HG03354 (cell line): Measurements from ENCODE around the gene RBM7.

ENCODE experiments used
- ATAC-seq: cut with Tn5 transposase; IDR thresholded peaks from one replicate; pipeline ENCODE4 v1.9.1; 2021; ENCODE audit warnings: mild to moderate bottlenecking; ENCODE audit not compliant: unreplicated experiment, poor library complexity, severe bottlenecking

RBM7 gene

DNA sequence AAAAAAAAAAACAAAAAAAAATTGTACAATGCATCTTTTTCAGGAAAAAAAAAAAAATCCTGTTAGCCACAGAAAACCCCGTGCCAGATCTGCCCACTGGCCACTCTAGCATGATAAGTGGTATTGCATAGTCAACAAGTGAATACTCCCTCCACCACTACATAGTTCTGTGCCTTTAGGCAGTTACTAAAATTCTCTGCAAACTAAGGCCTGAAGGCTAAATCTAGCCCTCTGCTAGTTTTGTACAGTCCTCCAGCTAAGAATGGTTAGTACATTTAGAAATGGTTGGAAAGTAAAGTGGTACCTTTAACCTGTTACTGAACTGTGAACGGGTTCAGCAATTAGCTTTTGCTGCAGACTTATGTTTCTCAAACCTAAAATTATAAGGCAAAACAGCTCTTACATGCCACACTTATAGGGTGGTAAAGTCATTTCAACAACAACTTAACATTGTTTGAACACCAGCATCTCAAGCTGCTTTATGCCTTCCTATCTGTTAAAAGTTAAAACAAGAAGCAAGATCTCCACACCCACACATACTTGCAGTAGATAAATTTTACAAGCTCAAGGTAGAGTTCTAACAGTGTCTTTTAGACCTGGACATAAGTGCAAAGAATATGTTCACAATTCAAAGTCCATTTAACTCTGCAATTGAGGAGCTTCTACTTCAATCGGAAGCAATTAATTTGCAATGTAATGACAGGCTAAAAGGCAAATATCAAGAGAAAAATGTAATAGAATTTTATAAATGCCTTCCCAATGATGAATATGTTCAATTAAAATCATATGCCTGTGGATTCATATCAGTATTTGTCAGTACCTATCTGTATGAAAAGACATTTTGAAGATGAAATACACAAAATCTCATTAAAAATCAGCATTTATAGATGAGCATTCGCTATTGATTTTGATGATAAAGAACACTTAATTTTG lies 7.5 kb upstream of the RBM7 start:
- no peak for ATAC-seq

DNA sequence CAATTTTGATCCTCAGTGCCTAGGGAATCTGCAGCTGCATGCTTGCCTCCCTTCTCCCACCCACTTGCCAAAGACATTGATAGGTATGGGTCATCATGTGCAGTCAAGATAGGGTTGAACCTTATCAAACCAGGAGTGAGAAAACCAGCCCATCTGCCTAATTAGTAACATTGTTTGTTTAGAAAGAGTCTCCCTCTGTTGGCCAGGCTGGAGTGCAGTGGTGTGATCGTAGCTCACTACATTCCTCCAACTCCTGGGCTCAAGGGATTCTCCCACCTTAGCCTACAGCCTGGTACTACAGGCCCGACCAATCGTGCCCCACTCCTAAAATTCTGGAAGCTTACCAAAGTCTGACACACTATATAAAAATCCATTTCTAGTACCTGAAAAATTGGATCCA lies 4.7 kb upstream of the RBM7 start:
- no peak for ATAC-seq

DNA sequence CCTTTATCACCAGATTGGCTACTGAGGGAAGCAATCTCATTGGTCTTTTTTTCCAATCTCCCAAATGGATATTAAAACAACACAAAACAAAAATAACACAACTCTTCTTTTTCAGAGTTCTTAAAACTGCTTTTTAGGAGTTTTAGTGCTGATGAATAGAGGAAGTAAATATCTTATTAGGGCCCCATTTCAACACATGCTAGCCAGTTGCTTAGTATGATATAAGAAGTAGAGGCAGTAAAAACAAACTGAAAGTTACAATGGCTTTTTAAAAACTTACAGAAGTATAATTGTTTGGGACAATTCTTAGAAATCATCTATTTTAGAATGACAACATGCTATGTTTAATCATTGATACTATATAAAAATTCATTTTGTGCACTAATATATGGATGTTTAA lies 3.5 kb upstream of the RBM7 start:
- ATAC-seq: no peak

DNA sequence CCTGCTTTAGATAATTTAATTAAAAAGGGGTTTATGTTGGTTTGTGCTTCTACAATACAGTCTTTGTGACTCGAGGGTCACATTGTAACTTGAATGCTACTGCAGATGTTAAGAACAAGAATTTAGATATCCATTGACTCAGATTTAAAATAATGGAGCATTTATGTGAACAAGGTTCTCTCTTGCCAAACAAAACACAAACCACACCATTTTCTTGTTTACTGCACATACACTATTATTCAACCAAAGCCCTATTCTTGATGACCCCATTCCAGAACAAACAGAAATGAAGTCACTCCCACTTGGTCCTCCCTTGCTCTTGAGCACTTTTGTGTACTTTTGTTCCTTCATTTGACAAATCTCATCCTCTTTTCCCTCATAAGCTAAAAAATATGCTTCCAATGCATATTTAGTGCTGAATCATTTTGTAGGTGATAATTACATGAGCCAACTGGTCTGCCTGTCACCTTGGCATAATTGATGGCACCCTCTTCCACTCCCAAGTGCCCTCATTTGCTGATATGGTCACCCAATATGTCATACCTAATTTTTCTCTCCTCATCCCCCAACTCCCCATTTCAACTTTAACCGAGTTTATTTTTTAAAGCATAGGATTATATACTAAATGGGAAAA lies 3.0 kb upstream of the RBM7 start:
- no peak for ATAC-seq

DNA sequence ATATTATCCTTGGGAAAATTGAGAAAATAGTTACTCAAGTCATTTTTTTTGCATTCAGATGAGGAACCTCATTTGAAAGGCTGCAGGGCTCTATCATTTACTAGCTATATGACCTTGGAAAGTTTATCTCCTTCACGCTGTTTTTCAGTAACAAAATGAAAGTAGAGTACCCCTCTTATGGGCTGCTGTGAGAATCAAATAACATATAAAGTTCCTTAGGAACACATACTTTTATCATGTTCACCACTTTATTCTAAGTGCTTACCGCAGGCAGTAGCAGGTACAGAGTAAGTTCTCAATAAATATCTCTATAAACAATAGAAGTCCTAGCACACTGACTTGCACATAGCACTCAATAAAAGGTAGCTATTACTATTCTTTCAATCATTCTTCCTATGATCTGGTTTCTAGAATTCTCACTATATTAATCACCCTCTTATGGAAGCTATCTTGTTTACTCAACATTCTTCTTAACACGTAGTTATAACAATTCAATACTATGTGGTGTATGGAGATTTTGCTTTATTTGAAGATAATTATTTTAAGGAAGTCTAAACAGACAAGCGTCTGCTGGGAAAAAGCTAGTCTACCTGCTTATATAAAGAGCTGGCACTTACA lies 2.1 kb upstream of the RBM7 start:
- ATAC-seq: no peak

DNA sequence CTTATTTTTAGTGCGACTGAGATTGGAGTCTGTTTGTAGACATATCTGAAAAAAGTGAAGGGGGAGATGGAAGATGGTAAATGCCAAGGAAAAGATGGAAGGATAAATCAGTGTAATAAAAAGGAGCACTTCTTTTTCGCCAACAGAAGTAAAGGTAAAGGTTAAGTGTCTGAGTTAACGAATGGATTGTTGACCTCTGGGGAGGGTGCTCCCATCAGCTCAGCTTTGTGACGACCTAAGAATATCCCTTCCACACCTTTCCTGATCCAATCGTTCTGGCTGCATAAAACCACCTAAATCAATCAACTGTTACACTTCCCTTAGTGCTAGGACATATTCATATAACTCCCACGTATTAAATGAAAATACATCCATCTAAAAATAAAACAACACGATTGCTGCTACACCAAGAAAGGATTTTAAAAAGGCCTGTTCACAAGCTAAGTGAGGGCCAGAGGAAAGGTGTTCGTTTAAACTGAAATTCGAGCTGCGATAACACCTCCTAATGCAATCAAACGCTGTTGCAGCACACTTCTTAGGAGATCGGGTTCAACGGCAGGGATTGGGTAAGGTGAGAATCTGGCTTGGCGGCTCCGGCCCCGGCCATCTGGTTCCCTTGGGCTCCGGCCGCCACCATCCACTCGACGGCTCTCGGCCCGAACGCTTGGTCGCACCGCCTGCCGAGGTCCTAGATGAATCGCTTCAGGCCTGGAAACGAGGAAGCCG lies 813 bp upstream of the RBM7 start:
- ATAC-seq: peak; percentile 31

DNA sequence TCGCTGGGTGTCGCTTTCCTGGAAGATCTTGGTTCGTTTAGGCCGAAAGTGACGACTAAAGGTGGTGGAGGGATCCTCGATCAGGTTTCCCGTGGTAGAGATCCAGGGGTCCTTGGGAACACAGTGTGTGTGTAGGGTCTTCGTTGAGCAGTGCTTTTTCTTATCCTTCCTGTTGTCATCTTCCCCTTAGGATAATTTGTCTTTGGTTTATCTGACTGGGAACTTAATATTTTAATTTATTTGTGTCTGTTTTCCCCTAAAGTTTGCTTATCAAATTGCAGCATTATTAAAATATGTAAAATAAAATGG lies 403 bp downstream of the RBM7 start:
- no peak for ATAC-seq

DNA sequence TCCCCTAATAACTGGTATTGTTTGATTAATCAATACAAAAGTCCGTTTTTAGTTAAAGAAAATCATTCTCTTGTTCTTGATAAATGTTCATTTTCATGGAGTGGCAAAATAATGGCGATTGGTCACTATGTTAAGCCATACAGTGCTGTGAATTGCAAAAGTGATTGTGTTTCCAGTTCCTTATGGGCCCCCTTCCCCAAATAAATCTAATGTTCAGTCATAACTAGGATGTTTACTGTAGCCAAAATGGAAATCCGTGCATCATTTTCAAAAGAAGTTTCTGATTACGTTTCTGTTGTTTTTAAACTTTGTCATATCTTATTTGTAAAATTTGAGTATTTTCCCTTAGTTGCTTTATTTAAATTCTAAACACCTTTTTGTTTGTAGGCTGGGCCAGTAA lies 845 bp downstream of the RBM7 start:
- no peak for ATAC-seq

DNA sequence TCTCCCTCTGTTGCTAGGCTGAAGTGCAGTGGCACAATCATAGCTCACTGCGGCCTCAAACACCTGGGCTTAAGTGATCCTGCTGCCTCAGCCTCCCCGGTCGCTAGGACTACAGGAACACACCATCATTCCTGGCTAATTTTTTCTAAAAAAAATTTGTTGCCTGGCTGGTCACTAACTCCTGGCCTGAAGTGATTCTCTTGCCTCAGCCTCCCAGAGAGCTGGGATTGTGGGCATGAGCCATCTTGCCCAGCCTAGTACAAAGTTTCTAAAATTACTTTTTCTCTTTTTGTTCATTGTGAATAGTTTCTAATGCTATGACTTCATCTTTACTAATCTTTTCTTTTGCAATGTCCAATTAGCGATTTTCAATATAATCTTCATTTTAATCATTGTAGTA lies 12.5 kb downstream of the RBM7 start:
- no peak for ATAC-seq

DNA sequence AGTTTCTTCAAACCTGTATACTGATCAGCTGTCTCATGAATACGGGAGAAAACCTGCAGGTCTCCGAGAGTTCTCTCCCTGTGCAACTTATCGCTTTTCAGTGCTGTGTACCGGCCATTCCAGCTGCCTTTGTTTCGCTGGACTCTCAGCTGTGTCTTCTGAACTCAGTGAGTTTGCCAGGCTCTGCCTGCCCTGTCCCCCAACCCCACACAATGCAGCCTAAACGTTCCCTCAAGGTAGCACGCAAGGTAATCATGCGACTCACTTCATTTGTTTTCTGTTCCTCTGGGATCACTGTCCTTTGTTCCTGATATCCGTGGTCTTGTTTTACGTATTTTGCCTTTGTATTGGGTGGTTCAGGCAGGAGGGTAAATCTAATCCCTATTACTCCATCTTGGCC lies 13.5 kb downstream of the RBM7 start:
- no peak for ATAC-seq

DNA sequence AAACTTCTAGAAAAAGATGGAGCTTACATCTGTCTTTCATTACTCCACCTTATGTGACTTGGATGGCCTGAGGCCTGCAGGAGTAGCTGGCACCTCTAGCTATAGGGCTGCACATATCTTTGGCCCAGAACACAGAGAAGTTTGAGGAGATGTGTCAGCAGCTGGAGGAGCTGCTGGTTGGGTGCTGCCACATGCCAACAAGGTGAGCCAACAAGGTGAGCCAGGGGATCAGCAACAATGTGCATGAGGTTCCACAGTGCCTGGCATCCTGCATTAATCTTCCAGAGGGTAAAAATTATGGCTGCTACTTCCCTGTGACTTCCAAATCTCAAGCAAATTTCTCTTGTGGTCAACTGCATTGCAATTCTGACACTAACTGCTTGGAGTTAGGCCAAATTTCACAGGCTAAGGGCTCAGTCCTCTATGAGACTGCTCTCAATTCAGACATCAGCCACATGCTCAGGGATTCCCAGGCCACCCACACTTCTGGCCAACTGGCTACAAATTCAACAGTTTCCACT lies 16.0 kb downstream of the RBM7 start:
- no peak for ATAC-seq

DNA sequence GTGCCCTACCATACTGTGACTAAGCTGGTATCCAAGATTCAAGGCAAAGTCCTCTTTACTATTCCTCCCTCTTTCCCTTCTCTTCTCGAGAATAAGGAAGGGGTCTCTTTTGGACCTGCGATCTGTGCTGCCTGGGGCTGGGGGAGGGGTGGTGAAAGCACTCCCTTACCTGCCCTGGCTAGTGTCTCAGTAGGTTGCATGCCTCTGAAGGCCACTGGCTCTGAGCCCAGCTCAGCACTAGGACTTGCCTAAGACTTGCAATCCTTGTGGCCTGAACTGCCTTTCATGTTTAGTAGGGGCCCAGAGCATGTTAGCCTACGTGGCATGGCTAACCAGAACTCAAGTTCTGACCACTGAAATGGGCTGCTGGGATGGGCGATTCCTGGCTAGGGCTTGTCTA lies 25.8 kb downstream of the RBM7 start:
- ATAC-seq: no peak

DNA sequence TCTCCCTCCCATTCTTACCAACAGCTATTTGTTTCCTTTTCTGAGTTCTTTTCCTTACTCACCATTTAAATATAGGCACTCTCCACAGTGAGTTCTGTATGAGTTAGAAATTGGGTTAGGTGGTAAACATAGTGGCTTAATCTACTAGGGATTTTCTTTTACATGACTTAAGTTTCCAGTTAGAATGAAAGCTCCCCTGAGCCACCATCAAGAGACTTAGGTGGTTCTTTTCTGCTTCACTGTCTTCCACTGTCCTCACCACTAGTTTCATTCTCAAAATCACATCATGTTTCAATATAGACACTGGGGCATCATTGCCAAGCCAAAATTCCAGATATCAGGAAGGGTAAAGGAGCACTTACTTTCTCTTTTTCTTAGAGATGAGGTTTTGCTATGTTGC lies 29.8 kb downstream of the RBM7 start:
- ATAC-seq: no peak

DNA sequence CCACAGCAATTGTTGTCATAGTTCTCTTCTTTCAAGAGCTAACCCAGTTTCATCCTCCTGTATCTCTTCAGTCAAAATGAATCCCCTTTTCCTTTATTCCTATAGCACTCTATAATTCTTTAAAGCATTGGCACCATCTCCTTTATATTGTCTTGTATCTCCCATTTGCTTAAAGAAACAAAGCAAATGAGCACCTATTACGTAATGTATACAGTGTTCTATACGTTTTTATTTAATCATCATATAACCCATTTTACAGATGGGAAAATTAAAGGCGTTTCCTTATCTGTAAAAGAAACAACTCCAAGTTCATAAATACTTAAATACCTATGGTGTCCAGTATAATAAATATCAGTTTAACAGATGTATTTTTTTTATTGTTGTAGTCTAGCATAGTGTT lies 32.4 kb downstream of the RBM7 start:
- ATAC-seq: no peak

DNA sequence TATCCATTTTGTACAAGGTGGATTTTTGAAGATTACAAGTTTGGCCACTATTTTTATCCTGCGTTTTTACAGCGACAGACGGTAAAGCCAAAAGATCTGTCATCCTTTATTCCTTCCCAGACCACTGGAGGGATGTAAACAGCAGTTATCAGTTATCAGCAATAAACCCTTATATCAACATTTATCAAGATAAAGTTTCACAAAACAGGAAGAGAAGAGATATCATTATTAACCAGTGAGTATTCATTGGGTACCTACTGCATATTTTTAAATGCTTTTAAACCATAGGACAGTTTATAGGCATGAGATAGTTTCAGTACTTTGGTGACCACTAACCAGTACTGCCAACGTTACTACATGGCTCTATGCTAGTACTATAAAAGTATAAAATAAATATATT lies 32.9 kb downstream of the RBM7 start:
- no peak for ATAC-seq

DNA sequence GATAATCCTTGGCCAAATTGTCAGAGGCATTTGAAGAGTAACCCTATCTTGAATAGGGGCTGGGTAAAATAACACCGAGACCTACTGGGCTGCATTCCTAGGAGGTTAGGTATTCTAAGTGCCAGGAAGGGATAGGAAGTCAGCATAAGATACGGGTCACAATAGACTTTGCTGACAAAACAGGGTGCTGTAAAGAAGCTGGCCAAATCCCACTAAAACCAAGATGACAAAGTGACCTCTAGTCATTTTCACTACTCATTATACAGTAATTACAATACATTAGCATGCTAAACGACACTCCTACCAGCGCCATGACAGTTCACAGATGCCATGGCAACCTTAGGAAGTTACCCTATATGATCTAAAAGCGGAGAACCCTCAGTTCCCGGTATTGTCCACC lies 37.8 kb downstream of the RBM7 start:
- ATAC-seq: no peak

DNA sequence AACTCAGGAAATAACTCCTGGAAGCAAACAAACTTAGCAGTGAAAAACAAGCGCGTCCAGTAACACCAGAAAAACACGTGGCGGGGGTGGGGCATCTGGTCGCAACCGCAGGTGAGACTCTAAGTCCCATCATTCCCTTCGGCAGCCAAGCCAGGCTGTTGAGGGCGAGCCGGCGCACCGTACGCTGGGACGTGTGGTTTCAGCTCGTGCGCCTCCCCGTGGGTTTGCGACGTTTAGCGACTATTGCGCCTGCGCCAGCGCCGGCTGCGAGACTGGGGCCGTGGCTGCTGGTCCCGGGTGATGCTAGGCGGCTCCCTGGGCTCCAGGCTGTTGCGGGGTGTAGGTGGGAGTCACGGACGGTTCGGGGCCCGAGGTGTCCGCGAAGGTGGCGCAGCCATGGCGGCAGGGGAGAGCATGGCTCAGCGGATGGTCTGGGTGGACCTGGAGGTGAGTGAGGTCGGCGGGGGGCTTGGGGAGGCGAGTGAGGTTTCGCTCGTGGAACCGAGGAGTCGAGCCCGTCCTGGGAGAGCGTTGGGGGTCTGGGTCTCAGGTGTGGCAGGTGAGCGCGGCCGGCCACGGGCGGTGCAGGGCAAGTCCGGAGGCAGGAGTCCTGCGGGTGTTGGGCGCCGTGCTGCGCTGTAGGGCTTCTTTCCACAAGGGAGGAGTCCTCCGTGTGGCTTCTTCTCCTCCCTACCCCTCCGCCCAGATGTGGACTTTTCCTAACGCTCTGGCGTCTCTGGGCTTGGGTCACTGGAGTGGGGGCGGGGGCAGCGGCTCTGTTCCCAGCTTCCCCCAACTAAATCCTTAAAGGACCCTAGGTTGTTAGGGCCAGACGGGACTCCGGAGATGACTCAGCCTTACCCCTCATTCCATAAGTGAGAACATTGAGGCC lies 39.0 kb downstream of the RBM7 start, which contains the start of gene REXO2:
TSS of gene REXO2 (plus strand) at position 239 of the 892 bp plus-strand sequence. CDS start at position 301, 62 bp downstream.
- ATAC-seq: peak; percentile 100

DNA sequence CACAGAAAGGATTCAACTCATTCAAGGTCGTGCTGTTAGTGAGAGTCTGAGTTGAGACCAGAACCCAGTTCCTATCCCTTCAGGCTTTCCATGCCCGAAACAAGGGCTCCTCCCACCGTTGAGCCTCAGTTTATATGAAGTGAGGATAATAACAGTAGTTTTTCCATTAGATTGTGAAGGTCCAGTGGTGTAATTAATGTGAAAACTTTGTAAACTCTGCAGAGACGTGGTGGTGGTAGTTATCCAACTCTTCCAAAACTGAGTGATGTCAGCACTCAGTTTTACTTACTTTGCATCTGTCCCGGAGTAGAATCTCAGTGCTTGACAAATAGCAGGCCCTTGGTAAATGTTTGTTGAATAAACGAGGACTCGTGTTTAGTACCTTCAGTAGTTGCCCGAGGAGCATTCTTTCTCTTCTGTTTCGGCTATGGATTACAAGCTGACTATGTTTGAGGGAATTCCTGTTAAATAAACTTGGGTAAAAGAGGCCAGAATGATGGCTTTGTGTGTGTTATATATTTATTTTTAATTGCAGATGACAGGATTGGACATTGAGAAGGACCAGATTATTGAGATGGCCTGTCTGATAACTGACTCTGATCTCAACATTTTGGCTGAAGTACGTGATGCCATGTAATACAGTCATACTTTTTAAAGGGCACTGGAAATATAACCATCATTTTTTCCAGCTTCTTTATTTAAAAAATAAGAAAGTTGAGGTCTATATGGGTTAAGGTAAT lies 39.8 kb downstream of the RBM7 start:
- ATAC-seq: no peak
